HG03342 (cell line): Measurements from ENCODE around the gene PAFAH2.

Experiments used
- ATAC-seq: cut with Tn5 transposase; IDR thresholded peaks from one replicate; pipeline ENCODE4 v1.9.1; 2021; ENCODE audit warnings: mild to moderate bottlenecking, moderate library complexity; ENCODE audit not compliant: unreplicated experiment

PAFAH2 gene

DNA sequence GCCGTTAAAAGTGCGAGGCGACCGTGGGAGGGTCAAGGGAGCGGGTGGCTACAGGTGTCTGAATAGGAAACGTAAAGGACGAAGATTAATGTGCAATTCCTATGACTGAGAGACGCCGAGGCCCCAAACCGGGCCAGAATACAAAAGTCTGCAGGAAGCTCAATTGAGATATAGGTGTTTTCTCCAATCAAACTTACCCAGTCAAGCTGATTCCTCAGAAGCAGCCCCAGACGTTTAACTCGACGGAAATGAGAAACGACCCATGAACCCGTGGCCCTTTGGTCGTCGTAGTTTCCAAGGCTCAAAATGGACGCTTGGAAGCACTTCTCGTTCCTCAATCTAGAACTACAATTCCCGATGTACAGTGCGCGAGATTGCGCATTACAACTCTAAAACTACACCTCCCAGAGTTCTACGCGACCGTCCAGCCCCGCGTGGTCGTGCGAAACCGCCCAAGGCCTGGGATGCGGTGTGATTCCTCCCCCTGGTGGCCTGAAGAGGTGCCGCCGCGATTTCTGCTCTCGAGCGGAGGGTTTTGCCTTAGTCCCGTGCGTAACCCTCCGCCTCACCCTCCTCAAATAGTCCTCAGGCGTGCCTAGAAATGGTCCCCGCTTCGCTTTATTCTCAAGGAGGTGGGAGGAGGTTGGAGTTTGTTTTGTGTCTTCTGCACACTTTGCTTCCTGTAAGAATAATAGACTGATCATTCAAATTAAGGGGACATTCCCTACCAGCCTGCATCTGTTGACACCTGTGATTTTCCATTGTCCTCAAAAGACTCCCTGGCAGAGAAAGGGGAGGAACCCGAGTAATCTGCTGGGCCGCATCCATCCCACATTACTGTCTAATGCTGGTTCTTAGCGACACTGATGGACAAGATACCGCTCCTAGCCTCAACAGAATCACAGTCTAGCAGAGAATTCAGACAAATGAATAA lies at the start of gene PAFAH2:
Gene PAFAH2 (minus strand): TSS at position 236 of the 934 bp plus-strand sequence. CDS start 7,247 bp downstream, outside the sequence.
- peak; percentile 95 for ATAC-seq

DNA sequence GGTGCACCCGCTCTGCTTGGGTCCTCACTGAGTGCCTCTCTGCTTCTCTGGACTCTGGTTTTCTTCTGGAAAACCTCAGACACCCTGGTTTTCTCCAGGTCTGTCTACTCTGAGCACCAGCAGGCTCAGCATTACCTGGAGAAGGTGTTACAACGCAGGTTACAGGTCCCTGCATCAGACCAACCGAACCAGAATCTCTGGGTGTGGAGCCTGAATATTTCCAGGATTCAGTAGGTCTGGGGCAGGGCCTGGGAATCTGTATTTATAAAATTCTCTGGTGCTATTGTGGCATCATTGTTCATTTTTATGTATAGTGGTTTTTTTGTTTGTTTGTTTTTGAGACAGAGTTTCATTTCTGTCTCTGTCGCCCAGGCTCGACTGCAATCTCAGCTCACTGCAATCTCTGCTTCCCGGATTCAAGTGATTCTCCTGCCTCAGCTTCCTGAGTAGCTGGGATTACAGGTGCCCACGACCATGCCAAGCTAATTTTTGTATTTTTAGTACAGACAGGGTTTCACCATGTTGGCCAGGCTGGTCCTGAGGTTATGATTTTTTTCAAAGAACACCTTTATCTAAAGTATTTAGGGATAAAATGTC lies 49.5 kb upstream of the PAFAH2 start:
- no peak for ATAC-seq

DNA sequence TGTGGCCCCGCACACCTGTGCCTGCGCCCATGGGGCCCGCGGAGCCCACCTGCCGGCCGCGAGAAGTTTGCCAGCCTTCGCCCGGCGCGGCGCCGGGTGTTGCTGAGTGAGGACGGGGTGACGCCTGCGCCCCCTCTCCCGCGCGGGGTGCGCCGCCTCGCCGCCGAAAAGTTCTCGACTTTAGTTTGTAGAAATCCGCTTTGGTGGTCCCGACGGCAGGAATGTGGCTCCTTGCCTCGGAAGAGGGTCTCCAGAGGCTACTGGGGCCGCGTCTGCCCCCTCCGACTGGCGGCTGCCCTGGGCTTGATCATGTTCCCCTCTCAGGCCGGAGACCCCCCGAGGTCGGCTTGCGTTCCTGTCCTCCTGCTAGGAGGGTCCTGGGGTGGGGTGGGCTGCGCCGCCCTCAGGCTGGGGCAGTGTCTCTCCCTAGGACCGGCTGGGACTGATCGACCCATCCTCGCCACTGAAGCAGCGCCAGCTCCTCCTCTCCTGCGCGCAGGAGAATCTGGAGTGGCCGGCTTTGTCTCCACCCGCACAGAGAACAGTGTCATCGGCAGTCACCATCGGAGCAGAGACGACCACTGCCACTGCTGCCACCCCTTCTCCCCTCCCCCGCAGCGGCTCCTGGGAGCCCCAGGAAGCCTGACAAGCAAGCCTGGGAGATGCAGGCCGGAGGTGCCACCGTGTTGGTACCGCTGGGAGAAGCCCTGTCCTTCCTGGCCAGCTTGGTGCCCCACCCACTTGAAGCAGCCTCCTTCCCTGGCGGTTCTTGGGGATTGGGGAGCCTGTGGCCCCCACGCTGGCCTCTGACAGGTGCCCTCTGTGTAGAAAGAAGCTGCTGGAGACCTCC lies 48.6 kb upstream of the PAFAH2 start:
- no peak for ATAC-seq

DNA sequence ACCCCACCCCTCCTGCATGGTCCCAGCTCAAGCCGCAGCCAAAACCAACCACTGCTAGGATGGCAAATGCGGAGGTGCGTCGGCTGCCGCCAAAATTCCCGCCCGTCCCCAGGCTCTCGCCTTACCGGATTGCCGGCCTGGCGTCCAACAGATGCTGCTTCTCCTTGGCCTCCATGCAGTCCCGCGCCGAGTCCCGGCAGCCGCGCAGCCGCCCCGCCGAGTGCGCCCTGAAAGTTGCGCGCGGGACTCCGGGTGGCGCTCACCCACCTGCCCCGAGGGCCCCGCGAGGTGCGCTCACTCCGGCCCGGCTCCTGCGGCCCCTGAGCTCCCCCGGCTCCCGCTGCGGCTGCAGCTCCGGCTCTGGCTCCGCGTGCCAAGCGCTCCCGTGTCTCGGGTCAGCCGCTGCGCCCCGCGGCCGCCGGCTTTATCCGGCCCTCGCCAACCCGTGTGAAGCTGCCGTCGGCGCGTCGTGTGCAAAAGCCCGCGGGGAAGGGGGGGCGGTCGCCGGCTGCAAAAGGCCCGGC lies 47.9 kb upstream of the PAFAH2 start, which contains the start of gene SLC30A2:
Gene SLC30A2 (minus strand): TSS at position 397 of the 524 bp plus-strand sequence. CDS start 222 bp downstream, at position 175.
- ATAC-seq: no peak

DNA sequence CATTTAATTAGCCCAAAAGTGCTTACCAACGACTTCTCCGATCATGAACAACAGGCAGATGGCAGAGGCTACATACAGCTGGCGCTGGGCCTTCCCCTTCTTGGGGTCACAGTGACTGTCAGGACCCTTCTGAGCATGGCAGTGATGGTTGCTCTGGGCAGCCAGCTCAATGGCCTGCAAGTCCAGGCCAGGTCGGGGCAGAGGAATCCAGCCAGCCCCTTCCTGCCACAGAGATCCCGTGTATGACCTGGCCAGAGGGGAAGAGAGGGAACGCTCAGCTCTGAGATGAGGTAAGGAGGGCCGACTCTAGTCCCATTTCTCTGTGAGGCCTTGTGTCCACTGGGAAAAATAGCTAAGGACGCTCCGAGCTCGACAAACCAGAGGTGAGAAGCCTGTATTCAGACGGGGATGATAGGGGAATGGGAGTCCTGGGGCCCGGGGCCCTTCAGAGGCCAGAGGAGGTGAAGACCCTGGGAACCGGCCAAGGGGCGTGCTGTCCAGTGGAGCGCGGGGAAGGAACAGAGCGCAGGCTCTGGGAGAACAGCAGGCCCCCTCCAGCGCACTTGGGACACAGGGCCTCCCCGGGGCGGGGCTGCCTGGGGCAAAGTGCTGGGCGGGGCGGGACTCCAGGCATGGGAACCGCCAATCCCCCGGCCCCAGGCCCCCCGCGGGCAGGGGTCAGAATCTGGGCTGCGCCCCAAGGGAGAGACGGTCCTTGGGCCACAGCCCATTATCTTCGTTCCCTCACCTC lies 47.3 kb upstream of the PAFAH2 start:
- ATAC-seq: no peak

DNA sequence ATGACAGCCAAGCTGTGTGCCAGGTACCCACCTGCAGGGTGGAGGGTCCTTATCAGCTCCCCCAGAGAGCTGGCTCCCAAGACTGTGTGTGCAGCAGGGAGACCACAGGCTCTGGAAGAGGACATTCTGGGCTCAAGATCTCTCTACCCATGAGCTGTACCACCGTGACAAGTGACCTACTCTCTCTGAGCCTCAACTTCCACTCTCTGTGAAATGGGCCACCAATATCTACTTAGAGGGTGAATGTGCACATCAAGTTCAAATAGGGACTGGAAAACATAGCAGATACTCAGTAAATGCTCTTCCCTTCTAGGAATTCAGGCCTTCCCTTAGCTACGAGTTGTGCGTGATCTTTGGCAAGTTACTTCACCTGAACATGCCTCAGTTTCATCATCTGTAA lies 46.6 kb upstream of the PAFAH2 start:
- ATAC-seq: no peak

DNA sequence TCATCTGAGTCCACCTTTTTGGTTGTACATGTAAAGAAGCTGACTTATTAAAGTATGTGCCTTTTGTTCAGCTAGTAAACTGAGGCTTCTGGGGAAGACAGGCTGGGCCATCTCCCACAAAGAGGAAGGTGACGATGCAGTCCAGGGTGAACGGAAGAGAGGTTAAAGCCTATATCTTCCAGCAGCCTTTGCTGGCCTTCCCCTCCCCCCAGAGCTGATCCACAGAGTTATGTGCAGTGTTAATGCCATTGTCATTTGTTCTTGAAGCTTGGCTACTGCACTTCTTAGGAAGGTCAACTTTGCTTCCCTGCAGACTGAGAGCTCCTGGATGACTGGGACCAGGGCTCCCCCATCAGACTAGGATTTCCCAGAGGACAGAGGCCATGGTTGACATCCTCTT lies 45.9 kb upstream of the PAFAH2 start:
- no peak for ATAC-seq

DNA sequence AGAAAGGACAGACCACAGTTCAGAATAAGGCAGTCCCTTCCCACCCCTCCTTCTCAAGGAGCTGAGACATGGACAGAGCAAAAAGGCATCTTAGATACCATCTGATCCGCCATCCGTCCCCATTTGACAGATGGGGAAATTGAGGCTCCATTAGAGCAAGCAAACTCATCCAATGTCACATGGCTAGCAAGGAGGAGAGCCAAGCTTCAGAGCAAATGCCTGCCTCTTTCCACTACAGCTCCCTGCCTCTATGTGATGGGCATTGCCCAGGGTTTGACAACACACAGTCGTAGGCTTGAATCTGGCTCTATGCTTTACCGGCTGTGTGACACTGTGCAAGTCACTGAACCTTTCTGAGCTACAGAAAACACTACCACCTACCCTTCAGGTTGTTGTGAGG lies 44.1 kb upstream of the PAFAH2 start:
- ATAC-seq: no peak

DNA sequence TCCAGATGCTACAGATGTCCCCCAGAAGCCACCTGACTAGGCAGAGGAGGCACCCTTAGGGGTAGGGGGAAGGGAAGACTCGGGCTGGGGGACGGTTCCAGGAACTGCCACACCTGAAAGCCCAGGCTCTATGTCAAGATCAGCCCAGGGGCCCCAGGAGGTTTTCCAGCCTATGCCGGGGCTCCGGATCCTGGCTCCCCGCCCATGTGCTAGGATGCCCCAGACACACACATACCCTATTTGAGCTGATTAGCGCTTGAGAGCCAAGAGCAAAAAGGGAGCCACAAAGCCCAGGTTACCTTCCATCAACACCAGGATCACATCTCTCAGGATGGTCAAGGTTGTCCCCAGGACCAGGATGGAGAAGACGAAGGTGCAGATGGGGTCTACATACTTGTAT lies 43.5 kb upstream of the PAFAH2 start:
- no peak for ATAC-seq

DNA sequence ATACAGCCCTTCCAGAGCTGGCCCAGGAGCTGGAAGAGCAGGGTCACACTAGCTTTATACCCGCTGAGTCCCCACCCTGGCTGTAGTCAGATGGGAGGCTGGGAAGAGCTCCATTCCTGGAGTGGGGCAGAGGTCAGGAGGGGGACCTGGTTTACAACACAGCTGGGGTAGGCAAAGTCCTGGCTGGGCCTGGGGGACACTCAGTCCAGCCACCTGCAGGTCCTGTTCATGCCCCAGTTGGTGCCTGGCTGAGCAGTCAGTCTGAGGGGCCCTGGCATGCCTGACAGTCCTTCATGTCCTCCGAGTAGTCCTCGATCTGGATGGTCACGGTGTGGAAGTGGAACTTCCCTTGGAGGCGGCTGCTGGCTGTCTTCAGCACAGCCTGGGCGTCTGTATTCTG lies 41.0 kb upstream of the PAFAH2 start:
- no peak for ATAC-seq

DNA sequence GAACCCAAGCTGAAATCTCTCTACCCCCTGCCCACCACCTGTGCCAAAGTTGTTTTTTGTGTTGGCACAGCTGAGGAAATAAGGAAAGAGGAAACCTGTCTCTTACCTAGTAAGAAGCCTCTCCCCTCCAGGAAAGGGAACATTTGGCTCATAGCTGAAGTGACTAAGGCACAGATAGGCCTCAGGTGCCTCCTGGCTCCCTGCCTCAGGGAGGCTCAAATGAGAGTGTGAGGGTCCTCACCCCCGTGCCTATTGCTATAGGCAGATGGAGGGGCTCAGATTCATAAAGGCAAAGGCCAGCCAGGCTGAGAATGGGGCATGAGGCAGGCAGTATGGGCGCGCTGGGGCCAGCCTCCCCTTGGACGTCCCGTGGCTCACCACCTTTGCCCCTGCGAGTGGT lies 40.6 kb upstream of the PAFAH2 start:
- ATAC-seq: no peak

DNA sequence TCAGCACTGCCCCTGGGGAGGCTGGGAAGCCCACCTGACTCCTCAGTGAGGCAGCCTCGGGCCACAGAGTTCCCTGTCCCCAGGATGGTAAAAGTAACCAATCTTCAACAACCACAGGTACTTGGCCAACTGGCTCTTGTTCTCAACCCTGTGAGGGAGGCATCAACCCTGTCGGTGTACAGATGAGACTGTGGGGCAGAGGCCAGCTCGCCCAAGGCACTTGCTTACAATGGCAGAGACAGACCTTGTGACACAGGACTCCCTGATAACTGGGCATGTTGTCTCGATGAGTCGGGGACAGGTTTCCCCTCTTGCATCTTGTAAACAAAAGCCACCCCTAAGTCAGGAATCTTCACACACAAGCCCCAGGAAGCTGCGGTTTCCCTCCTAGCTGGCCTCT lies 40.0 kb upstream of the PAFAH2 start:
- no peak for ATAC-seq

DNA sequence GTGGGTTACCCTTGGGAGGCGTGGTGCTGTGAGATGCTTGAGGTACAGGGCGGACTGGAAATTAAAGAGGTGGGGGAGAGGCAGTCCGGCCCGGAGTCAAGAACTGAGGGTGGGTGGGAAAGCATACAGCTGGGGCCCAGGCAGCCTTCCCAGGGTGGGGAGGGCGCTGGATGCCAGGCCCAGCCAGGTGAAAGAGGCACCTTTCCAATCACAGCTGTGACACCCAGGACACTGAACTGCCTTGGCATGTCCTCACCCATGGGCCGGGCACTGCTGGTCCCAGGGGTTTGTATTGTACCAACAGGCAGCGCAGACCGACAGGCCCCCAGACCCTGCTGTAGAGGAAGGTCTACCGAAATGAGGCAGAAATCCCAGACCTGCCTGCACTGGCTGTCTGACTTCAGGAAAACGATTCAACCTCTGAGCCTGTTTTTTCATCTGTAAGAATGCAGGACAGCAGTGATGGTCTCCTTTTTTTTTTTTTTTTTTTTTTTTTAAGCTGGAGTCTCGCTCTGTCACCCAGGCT lies 39.0 kb upstream of the PAFAH2 start:
- no peak for ATAC-seq

DNA sequence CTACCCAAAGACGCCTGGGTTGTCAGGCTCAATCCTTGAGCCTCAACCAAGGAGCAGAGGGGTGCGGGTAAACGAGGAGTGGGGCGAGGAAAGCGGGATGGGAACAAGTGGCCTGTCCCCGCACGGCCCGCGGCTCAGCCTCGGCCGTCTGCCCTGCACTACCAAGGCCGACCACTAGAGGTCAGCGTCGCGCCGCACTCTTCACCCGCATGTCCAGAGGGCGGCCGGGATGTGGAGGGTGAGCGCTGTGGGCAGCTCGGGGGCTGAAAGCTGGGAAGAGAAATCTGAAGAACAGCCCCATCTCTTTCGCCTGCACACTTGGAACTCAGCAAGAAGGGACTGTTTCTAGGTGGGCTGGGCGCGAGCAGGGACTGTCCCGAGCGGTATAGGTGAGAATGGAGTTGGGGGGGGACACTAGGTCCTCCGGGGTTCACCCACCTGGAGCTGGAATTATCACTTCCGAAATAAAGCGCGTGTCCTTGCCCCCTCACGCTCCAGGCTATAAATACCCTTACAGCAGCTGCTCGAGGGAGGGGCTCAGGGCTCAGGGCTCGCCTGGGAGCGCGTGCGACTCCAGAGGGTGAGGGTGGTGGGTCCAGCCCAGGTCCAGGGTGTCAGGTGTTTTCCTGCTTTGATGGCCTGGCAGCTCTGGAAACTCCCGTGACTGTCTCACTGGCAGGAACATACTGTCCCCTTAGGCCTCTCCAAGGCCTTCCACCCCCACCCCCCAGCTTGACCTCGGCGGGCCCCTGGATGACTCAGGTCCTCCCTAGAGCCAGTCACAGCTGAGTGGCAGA lies 38.3 kb upstream of the PAFAH2 start:
- peak; percentile 55 for ATAC-seq

DNA sequence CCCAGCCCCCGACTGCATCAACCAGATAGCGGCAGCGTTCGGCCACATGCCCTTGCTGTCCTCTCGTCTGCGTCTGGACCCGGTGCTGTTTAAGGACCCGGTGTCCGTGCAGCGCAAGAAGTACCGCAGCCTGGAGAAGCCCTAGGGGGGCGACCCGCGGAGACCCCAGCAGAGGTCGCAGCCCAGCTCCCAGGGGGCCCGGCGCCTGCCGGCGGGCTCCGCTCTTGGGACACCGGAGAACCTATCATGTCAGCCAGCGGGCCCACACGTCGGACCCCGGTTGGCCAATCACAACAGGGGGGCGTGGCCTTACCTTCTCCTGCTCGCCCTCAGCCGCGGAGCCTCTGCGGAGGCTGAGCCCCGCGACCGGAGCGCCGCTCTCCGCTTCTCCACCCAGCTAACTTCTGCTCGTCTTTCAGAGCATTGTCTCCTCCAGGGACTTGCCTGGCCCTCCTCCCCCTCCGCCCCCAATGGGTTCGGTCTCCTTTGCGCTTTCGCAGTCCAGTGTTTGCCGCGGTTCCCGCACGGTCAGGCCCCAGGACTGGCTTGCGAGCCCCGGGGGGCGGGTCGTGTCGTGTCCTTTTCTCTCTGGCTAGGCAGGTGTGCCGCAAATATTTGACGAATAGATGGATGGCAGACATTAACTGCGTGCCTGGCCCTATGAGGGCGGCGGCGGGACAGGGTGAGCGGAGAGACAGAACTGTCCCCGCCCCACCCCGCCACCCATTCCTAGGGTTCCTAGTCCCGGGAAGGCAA lies 37.5 kb upstream of the PAFAH2 start:
- ATAC-seq: peak; percentile 81

DNA sequence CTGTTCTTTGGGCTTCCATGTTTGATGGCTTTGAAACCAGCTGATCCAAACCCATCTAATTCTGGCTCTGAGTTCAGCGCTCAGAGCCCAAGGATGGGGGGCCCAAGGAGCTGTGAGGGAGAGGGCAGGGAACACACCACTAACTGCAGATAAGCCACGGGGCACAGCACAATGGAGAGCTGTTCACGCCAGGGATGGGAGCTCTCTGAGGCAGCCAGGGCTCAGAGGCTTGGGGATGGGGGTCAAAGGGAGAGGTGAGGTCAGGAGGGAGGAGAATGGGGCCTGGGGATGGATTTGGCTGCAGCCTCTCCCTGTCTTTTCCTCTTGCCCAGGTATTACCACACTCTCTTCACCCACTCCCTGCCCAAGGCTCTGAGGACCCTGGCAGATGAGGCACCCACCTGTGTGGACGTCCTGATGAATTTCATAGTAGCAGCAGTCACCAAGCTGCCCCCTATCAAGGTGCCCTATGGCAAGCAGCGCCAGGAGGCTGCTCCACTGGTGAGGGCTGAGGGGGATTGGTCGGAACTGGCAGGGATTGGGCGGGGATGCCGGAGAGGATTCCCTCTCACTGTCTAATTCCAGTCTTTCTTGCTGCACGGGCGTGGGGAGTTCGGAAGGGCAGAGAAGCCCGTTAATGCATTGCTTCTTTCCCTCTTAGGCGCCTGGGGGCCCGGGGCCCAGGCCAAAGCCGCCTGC lies 36.8 kb upstream of the PAFAH2 start:
- no peak for ATAC-seq

DNA sequence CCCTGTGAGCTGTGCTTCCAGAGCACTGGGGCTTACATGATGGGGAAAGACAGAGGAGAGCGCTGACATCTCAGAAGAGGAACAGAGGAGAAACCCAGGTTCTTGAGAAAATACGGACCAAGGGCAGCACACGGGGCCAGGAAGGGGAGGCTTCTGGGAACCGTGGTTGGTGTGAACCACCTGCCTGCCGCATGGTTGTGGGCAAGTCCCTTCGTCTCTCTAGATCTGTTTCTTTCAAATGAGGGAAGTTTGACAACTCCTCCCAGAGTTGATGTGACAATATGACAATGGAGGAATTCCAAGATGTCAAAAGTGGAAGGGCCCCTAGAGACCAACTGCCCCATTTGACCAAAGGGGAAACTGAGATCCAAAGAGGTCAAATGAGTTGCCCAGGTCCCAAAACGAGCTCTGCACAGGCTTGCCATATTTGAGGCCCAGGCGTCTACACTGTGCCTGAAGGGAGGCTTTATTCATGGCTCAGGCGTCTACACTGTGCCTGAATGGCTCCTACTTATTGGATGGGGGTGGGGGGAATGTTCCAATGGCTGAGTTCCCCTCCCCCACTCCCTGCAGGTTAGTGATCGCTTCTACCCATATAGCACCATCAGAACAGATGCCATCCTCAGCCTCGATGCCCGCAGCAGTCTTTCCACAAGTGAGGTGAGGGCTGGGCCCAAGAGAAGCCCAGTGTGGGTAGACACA lies 34.9 kb upstream of the PAFAH2 start:
- no peak for ATAC-seq
